GM12873 (cell line): ENCODE data around the gene DENND4B.

Experiments
- CTCF ChIP-seq: IDR thresholded peaks from 2 replicates; pipeline ENCODE4 v1.5.1; 2012; ENCODE audit warnings: low read depth, mild to moderate bottlenecking, moderate library complexity, low read length, control low read depth; ENCODE audit not compliant: insufficient read depth; ENCODE audit errors: missing control alignments

Gene DENND4B

GRCh38 chr1:153976819-153977249, 30.3 kb upstream of the DENND4B start:
- no peak for TF ChIP-seq CTCF

GRCh38 chr1:153973525-153973924, 27.0 kb upstream of the DENND4B start:
- no peak for TF ChIP-seq CTCF

GRCh38 chr1:153973071-153973470, 26.6 kb upstream of the DENND4B start:
- no peak for TF ChIP-seq CTCF

- TF ChIP-seq CTCF = no peak
Observed at GRCh38 chr1:153970346-153970745, 23.8 kb upstream of the DENND4B start.

- no peak for TF ChIP-seq CTCF
Observed at GRCh38 chr1:153968972-153969371, 22.5 kb upstream of the DENND4B start.

GRCh38 chr1:153968408-153968807, 21.9 kb upstream of the DENND4B start:
- TF ChIP-seq CTCF = no peak

- TF ChIP-seq CTCF = no peak
Observed at GRCh38 chr1:153968000-153968363, 21.5 kb upstream of the DENND4B start.
